ENCODE measurements around the gene LGR4. TPM values are rescaled to one million over a fixed set of nuclear protein-coding genes. Genes with fewer than 3 reads are reported as not detected.

The LGR4 gene
- total RNA-seq, 1 donor: 56.1 TPM

GRCh38 chr11:27456795-27457329 lies 15.7 kb downstream of the LGR4 start:
- Histone ChIP-seq H3K4me2 (ENCODE audit: insufficient read depth, low read length) (peak overlapping the region; percentile 75), H3K4me3 (ENCODE audit: insufficient read depth, low read length) (no peak overlapping the region), H3K27ac (ENCODE audit: low read depth, low read length) (peak overlapping the region; percentile 66), H2AFZ (ENCODE audit: low read length) (peak overlapping the region; percentile 49), H3K4me1 (ENCODE audit: insufficient read depth, low read length) (peaks cover 43% of the 10 kb centered on the region), H3K79me2 (ENCODE audit: insufficient read depth, low read length) (peaks cover 82% of the 10 kb centered on the region), H3K27me3 (ENCODE audit: insufficient read depth, low read length) (no peaks in the 10 kb centered on the region), H3K9me3 (ENCODE audit: low read depth, low read length) (no peaks in the 10 kb centered on the region), H3K36me3 (ENCODE audit: insufficient read depth, low read length) (no peaks in the 10 kb centered on the region), H4K20me1 (ENCODE audit: insufficient read depth, low read length) (no peaks in the 10 kb centered on the region)
- no peak for DNase-seq (ENCODE audit: insufficient read length, low spot score, missing footprints)
- TF ChIP-seq, protein P1, sequence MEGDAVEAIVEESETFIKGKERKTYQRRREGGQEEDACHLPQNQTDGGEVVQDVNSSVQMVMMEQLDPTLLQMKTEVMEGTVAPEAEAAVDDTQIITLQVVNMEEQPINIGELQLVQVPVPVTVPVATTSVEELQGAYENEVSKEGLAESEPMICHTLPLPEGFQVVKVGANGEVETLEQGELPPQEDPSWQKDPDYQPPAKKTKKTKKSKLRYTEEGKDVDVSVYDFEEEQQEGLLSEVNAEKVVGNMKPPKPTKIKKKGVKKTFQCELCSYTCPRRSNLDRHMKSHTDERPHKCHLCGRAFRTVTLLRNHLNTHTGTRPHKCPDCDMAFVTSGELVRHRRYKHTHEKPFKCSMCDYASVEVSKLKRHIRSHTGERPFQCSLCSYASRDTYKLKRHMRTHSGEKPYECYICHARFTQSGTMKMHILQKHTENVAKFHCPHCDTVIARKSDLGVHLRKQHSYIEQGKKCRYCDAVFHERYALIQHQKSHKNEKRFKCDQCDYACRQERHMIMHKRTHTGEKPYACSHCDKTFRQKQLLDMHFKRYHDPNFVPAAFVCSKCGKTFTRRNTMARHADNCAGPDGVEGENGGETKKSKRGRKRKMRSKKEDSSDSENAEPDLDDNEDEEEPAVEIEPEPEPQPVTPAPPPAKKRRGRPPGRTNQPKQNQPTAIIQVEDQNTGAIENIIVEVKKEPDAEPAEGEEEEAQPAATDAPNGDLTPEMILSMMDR (IDR thresholded peaks at IDR 0.05; ENCODE audit: extremely low read depth, low read depth, low read length): no peak

DNA sequence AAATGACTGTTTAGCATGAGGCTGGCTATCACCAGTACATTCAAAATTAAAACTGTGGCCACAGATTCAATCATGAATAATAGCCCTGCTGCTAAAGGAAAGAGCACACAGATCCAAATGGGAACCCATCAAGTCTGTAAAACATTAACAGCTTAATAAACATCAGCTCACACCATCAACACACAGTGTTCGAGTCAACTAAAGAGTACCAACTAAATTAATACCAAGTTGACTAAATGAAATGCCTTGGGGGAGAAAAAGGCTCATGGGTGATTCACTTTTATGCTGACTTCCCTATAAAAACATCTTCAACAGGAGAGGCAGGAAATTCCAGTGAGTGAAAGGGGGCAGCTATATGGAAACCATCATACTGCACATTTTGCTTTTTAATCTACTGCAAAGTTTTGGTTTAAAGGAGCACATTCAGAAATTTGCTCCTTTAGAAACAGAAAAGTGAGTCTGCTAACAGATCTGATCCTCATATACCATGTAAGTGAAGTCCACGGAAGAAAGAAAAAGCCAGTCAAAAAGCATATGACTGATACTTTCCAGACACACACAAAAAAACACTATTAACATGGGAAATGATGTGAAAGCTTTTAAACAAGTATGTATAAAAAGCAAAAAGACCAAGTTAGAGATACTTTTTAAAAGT lies 16.3 kb downstream of the LGR4 start:
- Histone ChIP-seq H3K27me3 (ENCODE audit: insufficient read depth, low read length) (no peaks in the 10 kb centered on the region), H3K27ac (ENCODE audit: low read depth, low read length) (peak overlapping the region; percentile 66), H3K4me2 (ENCODE audit: insufficient read depth, low read length) (peak overlapping the region; percentile 75), H3K9me3 (ENCODE audit: low read depth, low read length) (no peaks in the 10 kb centered on the region), H2AFZ (ENCODE audit: low read length) (peak overlapping the region; percentile 49), H3K4me3 (ENCODE audit: insufficient read depth, low read length) (peak overlapping the region; percentile 47), H4K20me1 (ENCODE audit: insufficient read depth, low read length) (no peaks in the 10 kb centered on the region), H3K36me3 (ENCODE audit: insufficient read depth, low read length) (no peaks in the 10 kb centered on the region), H3K4me1 (ENCODE audit: insufficient read depth, low read length) (peaks cover 43% of the 10 kb centered on the region), H3K79me2 (ENCODE audit: insufficient read depth, low read length) (peaks cover 79% of the 10 kb centered on the region)
- TF ChIP-seq, protein P1 (IDR thresholded peaks at IDR 0.05; ENCODE audit: extremely low read depth, low read depth, low read length): no peak
- peak; percentile 81 for DNase-seq (ENCODE audit: insufficient read length, low spot score, missing footprints)

GRCh38 chr11:27455667-27456066 lies 16.9 kb downstream of the LGR4 start:
- H3K36me3 ChIP-seq (ENCODE audit: insufficient read depth, low read length): no peaks in the 10 kb centered on the region
- TF ChIP-seq, protein P1 (IDR thresholded peaks at IDR 0.05; ENCODE audit: extremely low read depth, low read depth, low read length): no peak
- peak overlapping the region; percentile 66 for H3K27ac ChIP-seq (ENCODE audit: low read depth, low read length)

DNA sequence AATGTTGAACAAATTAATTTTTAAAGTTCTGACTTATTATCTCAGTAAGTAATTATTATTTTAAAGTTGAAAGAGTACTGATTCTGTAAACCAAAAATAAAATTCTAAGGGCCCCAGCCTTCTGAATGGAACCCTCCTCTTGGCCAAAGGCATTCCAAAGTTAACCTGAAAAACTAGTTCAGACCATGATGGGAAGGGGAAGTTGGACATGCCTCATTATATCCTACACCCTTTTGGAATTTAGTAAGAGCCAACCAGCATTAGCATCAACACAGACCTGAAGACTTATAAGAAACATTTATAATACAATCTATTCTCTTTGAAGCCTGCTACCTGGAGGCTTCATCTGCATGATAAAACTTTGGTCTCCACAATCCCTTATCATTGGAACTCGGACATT lies 18.9 kb downstream of the LGR4 start:
- H3K36me3 ChIP-seq (ENCODE audit: insufficient read depth, low read length): no peaks in the 10 kb centered on the region
- no peak for DNase-seq (ENCODE audit: insufficient read length, low spot score, missing footprints)
- no peak overlapping the region for H3K27ac ChIP-seq (ENCODE audit: low read depth, low read length)
- no peak overlapping the region for H3K4me2 ChIP-seq (ENCODE audit: insufficient read depth, low read length)
- H3K9me3 ChIP-seq (ENCODE audit: low read depth, low read length): no peaks in the 10 kb centered on the region
- H3K4me3 ChIP-seq (ENCODE audit: insufficient read depth, low read length): no peak overlapping the region
- H3K27me3 ChIP-seq (ENCODE audit: insufficient read depth, low read length): no peaks in the 10 kb centered on the region
- H3K79me2 ChIP-seq (ENCODE audit: insufficient read depth, low read length): peaks cover 76% of the 10 kb centered on the region
- H4K20me1 ChIP-seq (ENCODE audit: insufficient read depth, low read length): no peaks in the 10 kb centered on the region
- peaks cover 37% of the 10 kb centered on the region for H3K4me1 ChIP-seq (ENCODE audit: insufficient read depth, low read length)
- TF ChIP-seq, protein P1 (IDR thresholded peaks at IDR 0.05; ENCODE audit: extremely low read depth, low read depth, low read length): no peak
- H2AFZ ChIP-seq (ENCODE audit: low read length): no peak overlapping the region

More at GRCh38 chr11:27455667-27456066, 16.9 kb downstream of the LGR4 start:
- Histone ChIP-seq H3K4me3 (ENCODE audit: insufficient read depth, low read length) (peak overlapping the region; percentile 47), H2AFZ (ENCODE audit: low read length) (no peak overlapping the region), H3K9me3 (ENCODE audit: low read depth, low read length) (no peaks in the 10 kb centered on the region), H3K4me2 (ENCODE audit: insufficient read depth, low read length) (peak overlapping the region; percentile 75), H4K20me1 (ENCODE audit: insufficient read depth, low read length) (no peaks in the 10 kb centered on the region), H3K4me1 (ENCODE audit: insufficient read depth, low read length) (peaks cover 42% of the 10 kb centered on the region), H3K27me3 (ENCODE audit: insufficient read depth, low read length) (no peaks in the 10 kb centered on the region), H3K79me2 (ENCODE audit: insufficient read depth, low read length) (peaks cover 82% of the 10 kb centered on the region)
- DNase-seq (ENCODE audit: insufficient read length, low spot score, missing footprints): no peak
